Hepatic stellate cell (primary cell): ENCODE measurements around the gene AMELX.

Experiments used
- DNase-seq: peaks from one replicate; pipeline ENCODE4 v3.0.0; 2011; ENCODE audit warnings: low spot score

The AMELX gene

GRCh38 chrX:11309220-11309619, 16.0 kb downstream of the AMELX start:
- DNase-seq, result peak; percentile 19

- no peak for DNase-seq
Observed at GRCh38 chrX:11311706-11312105, 18.5 kb downstream of the AMELX start.

GRCh38 chrX:11319806-11320520, 26.8 kb downstream of the AMELX start:
- no peak for DNase-seq

- no peak for DNase-seq
Observed at GRCh38 chrX:11321986-11322385, 28.8 kb downstream of the AMELX start.

DNA sequence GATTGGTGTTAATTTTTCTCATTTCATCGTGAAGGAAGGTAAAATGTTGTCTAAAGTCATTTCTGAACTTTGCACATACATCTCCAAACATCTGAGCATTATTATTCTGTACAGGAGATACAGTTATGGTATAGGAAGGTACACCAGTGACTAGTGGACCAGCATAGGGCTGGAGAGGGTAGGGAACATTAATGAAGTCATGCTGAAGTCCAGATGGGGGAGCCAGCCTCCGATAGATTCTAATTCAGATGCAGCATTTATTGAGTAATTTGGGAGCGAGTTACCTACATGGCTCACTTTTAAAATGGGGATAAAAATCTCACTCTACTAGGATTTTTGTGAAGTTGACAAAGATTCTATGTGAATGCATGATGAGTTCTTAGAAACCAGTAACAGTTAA, 34.9 kb downstream of the AMELX start:
- DNase-seq, result no peak

GRCh38 chrX:11329021-11329420, 35.8 kb downstream of the AMELX start:
- DNase-seq, result no peak

DNA sequence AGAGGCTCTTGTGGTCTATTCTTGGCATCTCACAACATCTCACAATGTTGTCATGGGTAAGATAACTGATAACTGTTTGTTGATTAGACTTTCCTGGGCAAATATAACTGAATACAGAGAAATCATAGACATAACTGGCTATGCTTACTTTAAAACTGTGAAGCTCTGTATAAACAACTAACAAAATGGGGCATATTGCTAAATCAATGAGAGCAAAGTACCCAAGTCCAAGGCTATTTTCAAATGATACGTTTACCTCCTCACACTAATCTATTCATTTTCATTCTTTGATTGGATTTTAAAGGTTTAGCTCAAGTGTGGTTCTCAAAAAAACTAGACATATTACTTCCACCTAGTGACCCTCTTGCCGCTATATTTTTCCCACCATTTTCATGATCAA, 38.6 kb downstream of the AMELX start:
- no peak for DNase-seq

GRCh38 chrX:11334165-11334564, 41.0 kb downstream of the AMELX start:
- DNase-seq, result no peak

GRCh38 chrX:11336201-11336600, 43.0 kb downstream of the AMELX start:
- no peak for DNase-seq

DNA sequence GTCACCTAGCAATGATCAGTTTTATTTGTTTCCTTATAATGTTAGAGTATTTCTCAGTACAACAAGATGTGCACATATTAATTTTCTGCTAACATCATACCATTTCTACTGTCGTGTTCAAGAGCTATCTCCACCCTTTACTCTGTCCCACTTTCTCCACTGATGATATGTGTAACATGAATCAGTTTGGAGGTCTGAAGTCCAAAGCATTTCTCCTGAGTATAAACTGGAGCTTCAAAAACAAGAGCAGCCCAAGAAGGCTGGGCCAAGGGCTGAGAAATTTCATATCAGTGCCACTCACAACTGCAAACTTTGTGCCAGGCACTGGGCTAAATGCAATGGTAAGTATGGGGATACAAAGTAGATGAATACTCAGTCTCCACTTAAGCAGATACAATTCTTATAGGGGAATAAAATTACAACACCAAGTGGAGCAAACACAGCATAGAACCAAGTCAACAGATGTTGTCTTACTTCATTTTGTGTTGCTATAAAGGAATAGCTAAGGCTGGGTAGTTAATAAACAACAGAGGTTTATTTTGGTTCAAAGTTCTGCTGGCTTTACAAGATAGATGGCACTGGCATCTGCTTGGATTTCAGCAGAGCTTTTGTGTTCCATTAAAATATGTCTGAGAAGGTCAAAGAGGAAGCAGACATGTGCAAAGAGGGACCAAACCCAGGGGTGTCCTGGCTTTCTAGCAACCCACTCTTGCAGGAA, 44.2 kb downstream of the AMELX start:
- DNase-seq, result no peak

DNA sequence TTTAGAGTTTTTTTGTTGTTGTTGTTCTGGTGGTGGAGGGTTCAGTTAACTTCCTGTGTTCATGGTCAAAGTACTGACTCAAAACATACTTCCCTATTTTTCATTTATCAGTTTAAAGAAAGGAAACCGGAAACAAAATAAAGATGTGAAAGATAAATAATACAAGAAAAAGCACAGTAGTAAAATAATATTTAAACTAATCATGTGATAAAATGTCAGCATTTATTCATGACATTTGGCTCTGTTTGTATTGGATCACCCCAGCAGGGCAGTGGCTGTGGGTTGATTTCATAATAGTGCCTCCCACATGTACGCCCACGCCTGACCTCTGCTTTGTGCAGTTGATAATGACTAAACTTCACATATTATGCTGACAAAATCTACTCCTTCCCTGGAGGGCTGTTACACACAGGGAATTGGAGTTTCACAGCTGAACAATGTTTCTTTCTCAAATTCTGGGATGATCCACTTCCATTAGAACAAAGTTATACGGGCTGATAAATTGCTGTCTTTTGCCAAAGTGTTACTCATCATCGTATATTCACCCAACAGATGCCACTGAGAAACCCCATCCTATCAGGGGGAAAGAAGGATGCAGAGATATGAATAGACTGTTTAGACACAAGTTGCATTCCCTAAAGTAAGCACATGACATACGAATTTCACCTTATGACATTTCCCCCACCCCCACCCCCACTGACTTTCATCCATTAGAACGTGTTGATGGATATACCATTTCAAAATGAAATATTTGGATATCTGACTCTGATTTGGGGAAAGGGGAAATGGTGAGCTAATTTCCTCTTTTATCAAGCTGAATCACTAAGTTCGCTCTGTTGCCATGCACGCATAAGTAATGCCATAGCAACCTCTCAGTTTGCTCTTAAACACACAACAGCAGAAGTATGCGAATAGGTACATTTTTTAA, 48.3 kb downstream of the AMELX start:
- peak; percentile 29 for DNase-seq

DNA sequence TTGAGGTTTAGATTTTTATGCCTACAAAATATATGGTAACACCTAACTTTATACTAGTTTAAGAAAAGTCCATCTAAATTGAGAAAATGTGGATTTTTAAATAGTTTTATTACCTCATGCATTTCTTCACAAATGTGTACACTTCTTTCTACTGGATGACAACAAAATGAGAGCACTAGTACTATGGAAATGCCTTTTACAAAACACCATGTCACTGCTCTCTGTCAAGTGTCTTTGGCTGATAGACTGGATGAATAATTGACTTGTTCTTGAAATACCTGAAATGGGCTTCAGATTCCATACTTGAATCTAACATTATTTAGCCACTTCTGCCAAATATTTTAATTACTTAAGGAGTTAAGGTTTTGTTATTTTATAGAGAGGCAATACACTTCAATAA, 49.5 kb downstream of the AMELX start:
- no peak for DNase-seq

GRCh38 chrX:11346121-11346682, 53.0 kb downstream of the AMELX start:
- DNase-seq, result no peak

GRCh38 chrX:11347300-11347699, 54.1 kb downstream of the AMELX start:
- DNase-seq, result no peak

- no peak for DNase-seq
Observed at GRCh38 chrX:11349020-11349419, 55.8 kb downstream of the AMELX start.

GRCh38 chrX:11349661-11350337, 56.6 kb downstream of the AMELX start:
- no peak for DNase-seq
